Adipose tissue (tissue), 3 donors: ENCODE measurements around the gene SIGLEC11. TPM values are rescaled to one million over a fixed set of nuclear protein-coding genes. Genes with fewer than 3 reads are reported as not detected.
"Not testable (repeated sequence)": the region's sequence is repeated elsewhere in the genome, so short reads cannot be mapped to it uniquely, and the experiment has no call there.

Experiments
- H3K27ac ChIP-seq: one replicate; pipeline ENCODE4 v1.5.1; 2013; ENCODE audit warnings: low read depth, low read length
- WGBS, 3 donors: extraction: QIAGEN DNeasy Blood & Tissue Kit; methylation state at CpG; one replicate each; pipeline ENCODE4 v1.1.7; 2013; 5-methylcytosine and 5-hydroxymethylcytosine counted together
- polyA plus RNA-seq, 3 donors: library from polyadenylated mRNA; stranded (reverse); fragments of 200-250 nt; gene quantifications; one replicate each; pipeline ENCODE4 v1.2.3, GENCODE V29; 2013
- donor health status: healthy with polysubstance abuse.
- donor health status: Bipolar disorder and iron deficiency.
- donor health status: healthy.

SIGLEC11 gene
- polyA plus RNA-seq, 3 donors: 0.35 to 3.2 (median 1.9) TPM

DNA sequence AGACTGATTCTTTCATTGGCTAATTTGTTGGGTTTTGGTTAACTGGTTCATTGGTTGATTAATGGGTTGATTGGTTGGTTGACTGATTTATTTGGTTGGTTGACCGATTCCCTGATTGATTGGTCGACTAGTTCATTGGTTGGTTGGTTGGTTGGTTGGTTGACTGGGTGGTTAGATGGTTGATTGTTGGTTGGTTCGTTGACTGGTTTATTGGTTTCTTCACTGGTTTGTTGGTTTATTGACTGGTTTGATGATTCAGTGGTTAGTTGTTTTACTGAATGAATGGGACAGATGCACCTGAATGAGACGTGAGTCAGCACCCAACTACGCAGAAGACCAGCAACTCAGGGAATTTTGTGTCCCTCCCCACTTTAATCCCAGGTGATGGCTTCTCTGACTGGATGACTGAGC lies 28.9 kb downstream of the SIGLEC11 start:
- H3K27ac ChIP-seq: no peak overlapping the region
- 91 to 96% (median 95%) methylated on average over 5 of the region's 5 CpGs for WGBS, 3 donors

DNA sequence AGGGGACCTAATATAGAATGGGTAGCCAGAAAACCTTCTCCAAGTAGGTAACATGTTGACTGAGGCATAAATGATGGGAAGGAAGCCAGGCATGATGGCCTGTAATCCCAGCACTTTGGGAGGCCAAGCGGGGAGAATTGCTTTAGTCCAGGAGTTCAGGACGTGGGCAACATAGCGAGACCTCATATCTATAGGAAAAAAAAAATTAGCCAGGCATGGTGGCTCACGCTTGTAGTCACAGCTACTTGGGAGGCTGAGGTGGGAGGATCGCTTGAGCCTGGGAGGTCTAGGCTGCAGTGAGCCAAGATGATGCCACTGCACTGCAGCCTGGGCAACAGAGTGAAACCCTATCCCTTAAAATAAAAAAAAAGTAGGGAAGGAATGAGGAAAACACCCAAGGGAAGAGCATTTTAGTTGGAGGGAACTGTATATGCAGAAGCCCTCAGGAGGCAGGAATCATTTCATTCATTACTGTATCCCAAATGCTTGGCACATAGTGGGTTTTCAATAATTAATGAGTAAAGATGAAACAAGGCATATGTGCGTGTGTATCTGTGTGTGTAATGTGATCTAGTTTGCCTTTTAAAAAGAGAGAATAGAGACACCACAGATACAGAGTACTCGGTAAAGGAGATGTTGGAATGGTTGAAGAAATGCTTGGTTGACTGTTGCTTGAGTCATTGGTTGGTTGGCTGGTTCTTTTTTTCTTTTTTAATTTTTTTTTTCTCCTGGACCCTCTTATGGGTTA lies 29.5 kb downstream of the SIGLEC11 start:
- WGBS, 3 donors: 91 to 93% (median 92%) methylated on average over 7 of the region's 7 CpGs
- no peak overlapping the region for H3K27ac ChIP-seq

DNA sequence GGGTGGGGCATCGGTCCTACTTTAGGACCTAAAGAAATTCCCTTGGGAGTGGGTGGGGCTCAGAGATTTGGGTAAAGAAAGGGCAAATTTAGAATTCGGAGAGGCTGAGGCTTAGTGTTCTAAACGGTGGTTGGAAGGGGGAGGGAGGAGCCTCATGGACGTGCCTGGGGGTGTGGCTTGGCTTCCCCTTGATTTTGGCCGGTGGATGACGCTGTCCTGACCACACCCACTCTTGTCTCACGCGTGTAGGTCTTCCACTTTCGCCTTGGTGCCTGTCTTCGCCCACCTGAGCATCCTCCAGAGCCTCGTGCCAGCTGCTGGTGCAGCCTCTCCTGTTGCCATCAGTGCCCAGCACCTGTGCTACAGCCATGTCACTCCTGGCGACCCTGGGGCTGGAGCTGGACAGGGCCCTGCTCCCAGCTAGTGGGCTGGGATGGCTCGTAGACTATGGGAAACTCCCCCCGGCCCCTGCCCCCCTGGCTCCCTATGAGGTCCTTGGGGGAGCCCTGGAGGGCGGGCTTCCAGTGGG lies 30.4 kb downstream of the SIGLEC11 start:
- no peak overlapping the region for H3K27ac ChIP-seq
- 59 to 64% (median 61%) methylated on average over 15 of the region's 15 CpGs for WGBS, 3 donors

DNA sequence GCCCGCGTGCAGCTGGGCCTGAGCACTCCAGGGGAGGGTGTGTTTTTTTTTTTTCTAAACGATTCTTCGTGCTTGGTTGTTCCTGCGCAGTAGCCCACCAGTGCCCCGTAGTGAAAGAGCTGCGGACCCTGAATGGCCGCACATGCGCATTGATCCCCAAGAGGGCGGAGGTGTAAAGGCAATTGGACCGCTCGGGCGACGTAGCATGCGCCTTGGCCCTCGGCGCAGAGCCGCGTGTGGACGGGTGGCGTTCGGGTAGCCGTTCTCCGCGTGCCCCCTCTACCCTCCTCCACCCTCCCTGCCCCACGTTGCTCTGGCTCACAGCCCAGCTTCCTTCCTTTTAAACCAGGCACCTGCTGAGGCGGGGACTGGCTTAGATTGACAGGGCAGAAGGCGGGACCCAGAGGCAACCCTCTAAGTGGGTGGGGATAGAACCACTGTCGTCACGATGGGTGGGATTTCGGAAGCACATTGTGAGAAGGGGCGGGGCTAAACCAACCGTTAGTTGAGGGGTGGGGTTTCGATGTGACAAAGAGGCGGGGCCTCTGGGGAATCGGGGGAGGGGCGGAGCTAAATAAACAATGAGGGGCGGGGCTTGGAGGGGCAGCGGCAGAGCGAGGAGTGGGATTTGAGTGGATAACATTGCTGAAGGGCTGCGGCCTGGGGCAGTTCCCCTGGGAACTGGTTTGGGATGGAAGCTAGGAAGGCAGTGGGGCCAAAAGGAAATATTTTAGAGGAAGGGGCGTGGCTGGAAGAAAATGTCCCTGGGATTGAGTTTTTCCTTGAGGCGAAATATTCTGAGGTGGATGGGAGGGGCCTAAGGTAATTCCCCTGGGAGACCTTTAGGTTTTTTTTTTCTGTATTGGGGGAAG lies 31.1 kb downstream of the SIGLEC11 start:
- WGBS, 3 donors: 2 to 4% (median 2%) methylated on average over 43 of the region's 43 CpGs
- H3K27ac ChIP-seq: no peak overlapping the region

DNA sequence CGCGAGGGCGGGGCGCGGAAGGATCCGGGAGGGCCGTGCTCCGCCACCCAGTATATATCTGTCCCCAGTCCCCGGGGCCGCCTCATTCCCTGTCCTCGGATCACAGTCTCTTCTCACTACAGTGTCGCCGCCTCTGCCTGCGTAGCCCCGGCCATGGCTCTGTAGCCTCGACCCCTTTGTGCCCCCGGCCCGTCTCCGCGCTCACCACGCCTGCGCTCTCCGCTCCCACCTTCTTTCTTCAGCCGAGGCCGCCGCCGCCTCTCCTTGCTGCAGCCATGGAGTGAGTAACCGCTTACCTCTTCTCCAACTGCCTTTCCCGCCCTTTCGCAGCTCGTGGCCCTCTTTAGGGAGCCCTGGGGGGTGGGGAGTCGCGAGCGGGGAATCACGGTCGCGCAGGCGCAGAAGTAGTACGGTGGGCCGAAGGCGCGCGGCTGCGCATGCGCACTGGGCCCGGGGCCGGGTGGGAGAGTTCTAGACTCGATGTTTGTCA lies 31.8 kb downstream of the SIGLEC11 start, which contains the start of the genes ATF5 and NUP62:
ATF5 (plus strand) TSS at position 85 of the 490 bp plus-strand sequence. CDS start 1,646 bp downstream, outside the sequence.
NUP62 (minus strand) TSS at position 384 of the 490 bp plus-strand sequence. CDS start 19,697 bp downstream, outside the sequence.
- H3K27ac ChIP-seq: peak within 1 kb of the TSS; percentile 59
- 0 to 1% (median 1%) methylated on average over 41 to 48 of the region's 48 CpGs for WGBS, 3 donors

DNA sequence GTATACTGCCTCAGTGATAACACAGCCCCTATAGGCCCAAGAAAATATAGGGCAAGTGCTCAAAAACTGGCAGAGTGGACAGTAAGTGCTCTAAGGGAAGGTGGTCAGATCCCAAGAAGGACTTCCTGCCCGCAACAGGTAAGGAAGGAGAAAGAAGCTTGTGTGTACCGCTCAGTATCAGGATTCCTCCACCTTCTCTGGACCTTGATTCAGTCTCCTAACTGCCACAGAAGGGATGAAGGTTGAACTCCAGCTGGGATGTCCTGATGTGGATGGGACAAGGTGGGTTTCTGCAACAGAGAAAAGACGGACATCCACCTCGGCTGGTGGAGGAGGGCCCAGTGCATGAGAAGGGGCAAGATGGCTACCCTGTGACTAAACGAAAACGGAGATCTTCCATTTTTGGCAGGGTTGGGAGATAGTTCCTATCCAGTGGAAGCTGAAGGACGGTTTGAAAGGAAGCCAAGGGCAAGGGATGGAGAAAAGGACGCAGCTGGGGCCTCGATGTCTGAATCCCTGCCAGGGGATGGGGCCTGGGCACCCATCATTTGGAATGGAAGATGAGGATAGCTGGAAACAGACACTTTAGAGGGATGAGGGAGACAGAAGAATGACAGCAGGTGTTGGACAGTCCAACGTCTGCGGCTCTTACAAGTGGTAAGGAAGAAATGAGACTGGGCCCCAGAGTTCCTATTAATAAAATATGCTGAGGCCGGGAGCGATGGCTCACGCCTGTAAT lies 33.3 kb downstream of the SIGLEC11 start:
- 82 to 83% (median 83%) methylated on average over 14 of the region's 14 CpGs for WGBS, 3 donors
- no peak overlapping the region for H3K27ac ChIP-seq

DNA sequence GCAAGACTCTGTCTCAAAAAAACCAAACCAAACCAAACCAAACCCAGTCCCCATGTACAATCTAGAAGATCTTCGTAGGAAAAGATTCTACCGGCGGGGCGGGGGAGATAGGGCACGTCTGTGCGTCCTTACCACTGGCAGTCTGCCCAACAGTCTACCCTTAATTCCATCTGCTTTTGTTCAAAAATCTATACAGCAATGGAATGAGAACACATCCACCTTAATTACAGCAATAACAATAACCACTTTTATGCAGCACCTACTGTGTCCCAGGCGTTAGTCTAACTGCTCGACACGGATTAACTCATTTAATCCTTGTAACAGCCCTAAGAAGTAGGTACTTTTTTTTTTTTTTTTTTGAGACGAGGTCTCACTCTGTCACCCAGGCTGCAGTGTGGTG lies 34.5 kb downstream of the SIGLEC11 start:
- H3K27ac ChIP-seq: no peak overlapping the region
- WGBS, 3 donors: 91 to 93% (median 93%) methylated on average over 10 of the region's 10 CpGs

DNA sequence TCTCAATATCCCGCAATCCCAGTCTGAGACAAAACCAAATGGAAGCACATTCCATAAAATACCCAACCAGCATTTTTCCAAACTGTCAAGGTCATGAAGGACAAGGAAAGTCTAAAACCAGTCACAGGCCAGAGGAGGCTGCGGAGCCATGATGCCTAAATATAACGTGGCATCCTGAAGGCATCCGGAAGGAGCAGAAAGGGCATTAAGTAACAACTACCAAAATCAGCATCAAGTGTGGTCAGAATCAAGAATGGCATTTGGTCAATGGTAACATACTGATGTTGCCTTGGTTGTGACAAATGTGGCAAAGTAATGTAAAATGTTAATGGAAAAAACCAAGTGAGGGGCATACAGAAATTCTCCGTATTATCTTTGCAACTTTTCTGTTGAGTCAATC lies 35.5 kb downstream of the SIGLEC11 start:
- no peak overlapping the region for H3K27ac ChIP-seq
- 96 to 97% (median 97%) methylated on average over 5 of the region's 5 CpGs for WGBS, 3 donors

DNA sequence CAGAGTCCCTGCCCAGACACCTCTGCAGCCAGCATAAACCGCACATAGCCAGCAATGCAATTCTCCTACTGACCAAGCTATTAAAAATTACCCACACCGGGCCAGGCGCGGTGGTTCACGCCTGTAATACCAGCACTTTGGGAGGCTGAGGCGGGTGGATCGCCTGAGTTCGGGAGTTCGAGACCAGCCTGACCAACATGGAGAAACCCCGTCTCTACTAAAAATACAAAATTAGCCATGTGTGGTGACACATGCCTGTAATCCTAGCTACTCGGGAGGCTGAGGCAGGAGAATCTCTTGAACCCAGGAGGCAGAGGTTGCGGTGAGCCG lies 36.1 kb downstream of the SIGLEC11 start:
- not testable (repeated sequence) for H3K27ac ChIP-seq
- WGBS, 3 donors: 92 to 95% (median 94%) methylated on average over 13 of the region's 13 CpGs

DNA sequence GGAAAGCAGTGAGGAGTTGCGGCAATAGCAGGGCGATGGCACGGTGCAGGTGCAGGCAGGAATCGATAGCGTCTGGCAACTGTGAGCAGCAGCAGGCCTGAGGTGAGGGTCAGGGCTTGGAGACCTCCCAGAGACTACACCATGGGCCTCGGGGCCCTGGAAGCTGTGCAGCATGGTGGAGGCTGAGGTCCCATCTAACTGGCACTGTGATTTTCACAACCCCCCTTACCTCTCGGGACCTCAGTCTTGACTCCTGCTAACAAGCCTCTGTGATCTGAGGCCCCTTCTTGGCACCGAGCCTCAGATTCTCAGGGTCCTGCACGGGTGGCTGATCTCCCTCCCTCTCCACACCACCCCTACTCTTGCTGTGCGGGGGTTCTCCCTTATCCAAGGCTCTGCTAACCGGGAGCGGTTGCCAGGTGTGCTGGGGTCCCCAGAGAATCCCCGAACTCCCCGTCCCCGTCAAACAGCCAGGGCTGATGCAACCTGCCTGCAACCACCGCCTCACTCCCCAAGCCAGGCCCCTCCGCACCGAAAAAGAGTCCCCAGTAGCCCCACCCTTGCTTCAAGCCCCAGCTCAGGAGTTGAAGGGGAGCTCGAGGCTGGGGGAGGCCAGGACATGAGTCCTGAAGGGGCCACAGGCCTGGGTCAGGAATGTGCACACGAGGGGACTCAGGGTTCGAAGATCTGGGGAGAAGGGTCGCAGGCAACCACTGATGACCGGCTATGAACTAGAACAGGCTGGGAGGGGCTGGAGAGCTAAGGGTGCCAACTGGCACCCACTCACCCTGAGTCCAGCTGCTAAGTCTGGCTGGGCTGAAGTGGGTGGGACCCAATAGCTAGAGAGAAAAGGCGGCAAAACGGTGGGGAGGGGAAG lies 36.7 kb downstream of the SIGLEC11 start:
- no peak overlapping the region for H3K27ac ChIP-seq
- WGBS, 3 donors: 72 to 80% (median 77%) methylated on average over 25 of the region's 25 CpGs

DNA sequence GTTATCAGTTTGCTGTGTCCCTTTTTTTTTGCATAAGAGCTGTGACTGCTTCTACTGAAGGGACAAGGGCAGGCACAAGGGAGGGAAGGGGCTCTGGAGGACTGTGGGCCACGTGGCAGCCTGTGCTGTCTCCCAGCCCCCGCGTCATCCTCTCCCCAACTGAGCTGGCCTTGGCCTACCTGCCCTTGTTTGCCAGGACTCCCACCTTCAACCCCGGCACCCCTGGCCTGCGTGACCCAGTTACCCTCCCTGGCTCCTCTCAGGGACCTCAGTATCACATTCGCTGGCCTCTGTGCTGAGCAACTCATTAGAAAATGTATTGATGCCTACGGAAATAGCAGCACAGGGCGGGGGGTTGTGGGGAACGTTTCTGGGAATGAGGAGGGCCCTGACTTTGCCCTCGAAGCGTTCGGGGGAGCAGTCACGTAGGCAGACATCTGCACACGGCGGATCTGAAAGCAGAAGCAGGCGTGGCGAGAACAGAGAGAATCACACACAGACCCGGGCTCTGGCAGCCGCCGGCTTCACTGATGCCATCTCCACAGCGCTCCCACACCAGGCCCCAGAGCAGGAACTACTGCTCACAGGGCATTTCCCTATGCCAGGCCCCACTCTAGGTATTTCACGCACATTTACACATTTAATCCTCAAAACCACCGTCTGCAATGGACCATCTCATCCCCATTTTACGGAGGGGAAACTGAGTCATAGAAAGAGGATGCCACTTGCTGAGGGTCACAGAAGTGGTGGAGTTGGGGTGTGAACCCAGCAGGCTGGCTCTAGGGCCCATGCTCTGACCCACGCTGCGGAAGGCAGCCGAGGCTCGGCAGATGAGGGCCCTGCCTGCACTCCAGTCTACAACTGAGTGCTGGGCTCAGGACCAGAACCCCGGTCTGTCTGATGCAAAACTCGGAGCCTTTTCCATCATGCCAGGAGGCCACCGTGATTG lies 37.6 kb downstream of the SIGLEC11 start:
- no peak overlapping the region for H3K27ac ChIP-seq
- WGBS, 3 donors: 82 to 87% (median 85%) methylated on average over 31 of the region's 31 CpGs

DNA sequence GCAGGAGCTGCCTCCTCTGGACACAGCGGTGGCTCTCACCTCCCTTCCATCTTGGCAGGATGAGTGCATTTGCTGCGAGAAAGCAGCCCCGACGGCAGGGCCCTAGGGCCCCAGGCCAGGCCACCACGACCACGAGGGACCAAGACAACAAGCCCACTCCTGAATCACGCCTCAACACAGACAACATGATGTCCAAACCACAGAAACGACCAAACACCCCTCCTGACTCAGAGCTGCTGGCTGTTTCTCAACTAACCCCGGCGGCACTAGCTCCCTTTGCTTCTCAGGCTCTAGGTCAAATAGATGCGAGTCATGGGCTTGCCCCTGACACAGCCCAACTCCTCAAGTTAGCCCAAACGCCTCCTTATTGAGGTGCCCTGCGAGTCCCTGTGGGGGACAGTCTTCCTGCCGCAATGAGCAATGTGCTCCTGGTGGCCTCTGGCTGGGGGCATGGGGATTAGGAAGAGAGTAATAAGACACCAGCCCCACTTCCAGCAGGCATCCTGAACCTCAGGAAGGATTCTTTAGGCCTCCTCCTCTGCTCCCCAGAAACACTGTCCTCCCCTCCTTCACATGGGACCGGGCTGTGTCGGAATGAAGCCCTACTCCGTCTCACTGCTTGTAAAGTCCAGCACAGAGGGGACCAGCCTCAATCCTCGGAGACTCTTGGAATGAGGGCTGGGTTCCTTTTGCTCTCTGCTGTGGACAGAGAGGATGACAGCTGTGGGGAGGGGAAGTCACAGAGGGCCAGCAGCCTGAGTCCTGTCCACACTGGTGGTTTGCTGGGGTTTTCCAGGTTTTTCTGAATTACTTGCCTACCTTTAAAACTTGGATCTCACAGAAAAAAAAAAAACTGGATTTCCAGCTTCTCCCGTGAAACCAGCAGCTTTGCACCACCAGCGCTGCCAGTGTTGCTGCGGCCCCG lies 38.8 kb downstream of the SIGLEC11 start:
- H3K27ac ChIP-seq: no peak overlapping the region
- WGBS, 3 donors: 75 to 89% (median 76%) methylated on average over 22 of the region's 22 CpGs

DNA sequence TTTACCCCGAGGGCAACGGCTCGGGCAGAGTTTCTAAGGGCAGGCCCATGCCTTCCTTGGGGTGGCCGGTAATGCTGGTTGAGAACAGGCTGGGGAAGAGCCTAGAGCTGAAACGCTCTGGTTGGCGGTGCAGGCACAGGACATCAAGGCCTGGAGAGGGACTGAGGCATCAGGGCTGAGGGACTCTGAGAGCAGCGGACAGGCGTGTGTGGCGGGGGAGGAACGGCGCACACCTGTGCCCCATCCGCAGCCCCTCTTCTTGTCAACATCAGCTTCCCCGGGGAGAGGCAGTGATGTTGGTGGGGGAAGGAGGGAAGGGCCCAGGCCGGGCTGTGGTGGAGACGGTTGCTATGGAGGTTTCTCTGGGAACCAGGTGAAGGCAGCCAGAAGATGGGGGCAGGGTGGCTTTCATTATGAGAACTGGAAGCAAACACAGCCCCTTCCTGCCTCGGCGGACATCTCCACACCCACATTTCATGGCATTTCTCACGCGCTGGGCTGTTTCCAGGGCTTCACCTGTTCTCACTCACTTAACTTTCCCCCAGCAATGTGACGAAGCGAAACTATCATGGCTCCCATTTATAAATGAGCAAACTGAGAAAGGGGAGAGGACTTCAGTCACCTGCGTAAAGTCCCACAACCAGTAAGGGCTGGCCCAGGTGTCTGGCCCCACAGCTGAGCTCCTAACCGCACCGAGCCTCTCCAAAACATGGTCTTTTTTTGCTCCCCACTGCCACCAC lies 40.2 kb downstream of the SIGLEC11 start:
- H3K27ac ChIP-seq: no peak overlapping the region
- 87 to 94% (median 92%) methylated on average over 24 of the region's 24 CpGs for WGBS, 3 donors

DNA sequence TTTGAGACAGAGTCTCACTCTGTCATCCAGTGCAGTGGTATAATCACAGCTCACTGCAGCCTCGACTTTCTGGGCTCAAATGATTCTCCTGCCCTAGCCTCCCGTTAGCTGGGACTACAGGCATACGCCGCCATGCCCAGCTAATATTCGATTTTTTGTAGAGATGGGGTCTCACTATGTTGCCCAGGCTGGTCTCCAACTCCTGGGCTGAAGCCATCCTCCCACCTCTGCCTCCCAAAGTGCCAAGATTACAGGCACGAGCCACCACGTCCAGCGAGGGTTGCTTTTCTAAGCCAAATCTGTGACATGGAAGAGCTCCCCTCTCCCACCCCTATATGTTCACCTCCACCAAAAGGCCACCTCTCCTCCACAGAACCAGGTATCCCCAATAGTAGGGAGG lies 42.9 kb downstream of the SIGLEC11 start:
- no peak overlapping the region for H3K27ac ChIP-seq
- 92 to 95% (median 94%) methylated on average over 8 of the region's 8 CpGs for WGBS, 3 donors
